Measurements from ENCODE around the gene RTL10.

DNA sequence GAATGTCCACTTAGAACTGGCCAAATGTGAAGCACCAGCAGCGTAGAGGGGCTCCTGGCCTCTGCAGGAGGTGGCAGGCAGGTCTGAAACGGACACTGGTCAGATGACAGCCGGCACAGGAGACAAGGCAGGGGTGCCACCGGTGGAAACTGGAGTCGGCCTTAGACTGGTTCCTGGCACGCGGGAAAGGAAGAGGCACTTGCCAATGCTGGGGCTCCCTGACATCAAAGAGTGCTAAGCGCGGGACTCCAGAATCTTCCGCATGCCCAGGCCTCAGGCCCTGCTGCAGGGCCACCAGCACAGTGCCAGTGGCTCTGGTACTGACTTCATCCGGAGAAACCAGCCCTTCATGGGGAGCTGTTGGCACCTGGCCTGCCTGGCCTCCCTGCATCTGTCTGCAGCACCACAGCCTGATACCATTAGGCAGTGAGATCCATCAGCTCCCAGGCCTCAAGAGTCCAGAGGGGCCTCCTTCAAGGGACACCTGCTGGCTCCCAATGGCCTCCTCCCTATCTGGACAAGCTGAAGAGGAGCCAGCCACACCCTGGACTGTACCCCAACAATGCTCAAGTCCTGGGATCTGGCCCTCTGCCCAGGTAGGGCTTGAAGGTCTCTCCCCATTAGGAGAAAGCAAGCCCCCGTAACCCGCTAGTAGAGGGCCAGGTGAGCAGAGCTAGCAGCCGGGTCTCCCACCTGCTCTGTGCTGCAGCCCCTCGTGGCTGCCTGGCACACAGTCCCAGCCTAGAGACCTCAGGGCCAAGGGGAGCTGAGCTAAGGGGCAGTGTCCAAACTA, 29.7 kb upstream of the RTL10 start:
- TF ChIP-seq SIX5 (IDR thresholded peaks at IDR 0.05; ENCODE audit: low read depth, low read length, severe bottlenecking) (no peak), KDM1A (IDR thresholded peaks at IDR 0.05; ENCODE audit: borderline replicate concordance) (no peak)
